ENCODE measurements around the gene KBTBD12. TPM values are rescaled to one million over a fixed set of nuclear protein-coding genes. Genes with fewer than 3 reads are reported as not detected.

Gene KBTBD12
- total RNA-seq, 2 experiments from 2014 or later = not detected

GRCh38 chr3:128009952-128010846 is 95.2 kb downstream of the KBTBD12 start:
- H3K9me3 Mint-ChIP-seq = no peaks in the 10 kb centered on the region
- ATAC-seq (ENCODE audit: low read depth) = no peak
- no peaks in the 10 kb centered on the region for H3K36me3 Mint-ChIP-seq
- POLR2A ChIA-PET = no interaction called here
- H3K4me1 Mint-ChIP-seq = peaks cover 4% of the 10 kb centered on the region
- no peak overlapping the region for H3K4me3 Mint-ChIP-seq
- DNase-seq = no peak
- no peak overlapping the region for H3K27ac Mint-ChIP-seq
- H3K27me3 Mint-ChIP-seq = peaks cover 6% of the 10 kb centered on the region

- POLR2A ChIA-PET = no interaction called here
- Mint-ChIP-seq H3K4me1 (peaks cover 4% of the 10 kb centered on the region), H3K9me3 (no peaks in the 10 kb centered on the region), H3K27me3 (peaks cover 12% of the 10 kb centered on the region), H3K36me3 (no peaks in the 10 kb centered on the region), H3K4me3 (no peak overlapping the region), H3K27ac (no peak overlapping the region)
- DNase-seq = peak; percentile 38
- ATAC-seq (ENCODE audit: low read depth) = no peak
Measured at GRCh38 chr3:128011140-128011539, 96.1 kb downstream of the KBTBD12 start.

GRCh38 chr3:128012050-128012449 is 97.0 kb downstream of the KBTBD12 start:
- ATAC-seq (ENCODE audit: low read depth) (no peak), DNase-seq (no peak)
- H3K4me1 Mint-ChIP-seq = peaks cover 4% of the 10 kb centered on the region
- H3K36me3 Mint-ChIP-seq = peaks cover 2% of the 10 kb centered on the region
- POLR2A ChIA-PET = no interaction called here
- H3K4me3 Mint-ChIP-seq = no peak overlapping the region
- H3K27me3 Mint-ChIP-seq = peaks cover 16% of the 10 kb centered on the region
- no peak overlapping the region for H3K27ac Mint-ChIP-seq
- H3K9me3 Mint-ChIP-seq = peaks cover 3% of the 10 kb centered on the region

GRCh38 chr3:128014548-128014947 is 99.5 kb downstream of the KBTBD12 start:
- POLR2A ChIA-PET = no interaction called here
- Mint-ChIP-seq H3K27me3 (peaks cover 19% of the 10 kb centered on the region), H3K9me3 (peaks cover 3% of the 10 kb centered on the region), H3K4me1 (peaks cover 4% of the 10 kb centered on the region), H3K4me3 (no peak overlapping the region), H3K27ac (no peak overlapping the region), H3K36me3 (peaks cover 2% of the 10 kb centered on the region)
- no peak for DNase-seq
- ATAC-seq (ENCODE audit: low read depth) = no peak

GRCh38 chr3:128016502-128016901 is 101.5 kb downstream of the KBTBD12 start:
- no peak overlapping the region for H3K27ac Mint-ChIP-seq
- peaks cover 3% of the 10 kb centered on the region for H3K9me3 Mint-ChIP-seq
- peaks cover 19% of the 10 kb centered on the region for H3K27me3 Mint-ChIP-seq
- DNase-seq (no peak), ATAC-seq (ENCODE audit: low read depth) (no peak)
- H3K4me1 Mint-ChIP-seq = peaks cover under 1% of the 10 kb centered on the region
- peaks cover 2% of the 10 kb centered on the region for H3K36me3 Mint-ChIP-seq
- POLR2A ChIA-PET = no interaction called here
- H3K4me3 Mint-ChIP-seq = no peak overlapping the region

- ATAC-seq (ENCODE audit: low read depth) = no peak
- no peaks in the 10 kb centered on the region for H3K36me3 Mint-ChIP-seq
- no peak overlapping the region for H3K4me3 Mint-ChIP-seq
- H3K27me3 Mint-ChIP-seq = peaks cover 22% of the 10 kb centered on the region
- DNase-seq = no peak
- H3K27ac Mint-ChIP-seq = no peak overlapping the region
- POLR2A ChIA-PET = no interaction called here
- no peaks in the 10 kb centered on the region for H3K9me3 Mint-ChIP-seq
- no peaks in the 10 kb centered on the region for H3K4me1 Mint-ChIP-seq
Measured at GRCh38 chr3:128021768-128022372, 106.8 kb downstream of the KBTBD12 start.

- Mint-ChIP-seq H3K27ac (no peak overlapping the region), H3K27me3 (peaks cover 8% of the 10 kb centered on the region), H3K4me1 (no peaks in the 10 kb centered on the region), H3K36me3 (no peaks in the 10 kb centered on the region), H3K4me3 (no peak overlapping the region), H3K9me3 (no peaks in the 10 kb centered on the region)
- DNase-seq = no peak
- no peak for ATAC-seq (ENCODE audit: low read depth)
- POLR2A ChIA-PET = no interaction called here
Measured at GRCh38 chr3:128033102-128033501, 118.1 kb downstream of the KBTBD12 start.

GRCh38 chr3:128036119-128036518 is 121.1 kb downstream of the KBTBD12 start:
- Mint-ChIP-seq H3K27ac (no peak overlapping the region), H3K9me3 (no peaks in the 10 kb centered on the region), H3K4me3 (no peak overlapping the region), H3K27me3 (peaks cover 25% of the 10 kb centered on the region), H3K36me3 (no peaks in the 10 kb centered on the region), H3K4me1 (no peaks in the 10 kb centered on the region)
- POLR2A ChIA-PET = no interaction called here
- ATAC-seq (ENCODE audit: low read depth) (no peak), DNase-seq (no peak)

Other genes with a start within 250 kb of the KBTBD12 start
- gene ABTB1, start 242.3 kb upstream of the KBTBD12 start, total RNA-seq = 10 to 100 TPM; 63.4 to 65.5 TPM
- gene MGLL, start 92.7 kb upstream of the KBTBD12 start, total RNA-seq = 1 to 10 TPM; 2.1 to 3.6 TPM
- gene SEC61A1, start 137.2 kb downstream of the KBTBD12 start, total RNA-seq = 100 to 1,000 TPM; 119 to 126 TPM
- gene RUVBL1, start 208.6 kb downstream of the KBTBD12 start, total RNA-seq = 10 to 100 TPM; 37.0 to 37.2 TPM
- 10 to 100 TPM; 22.1 to 22.7 TPM for gene EEFSEC, start 238.2 kb downstream of the KBTBD12 start, total RNA-seq